H1 (cell line): Measurements from ENCODE around the gene TGFBR1. TPM values are rescaled to one million over a fixed set of nuclear protein-coding genes. Genes with fewer than 3 reads are reported as not detected.

Experiments used
- CTCF ChIP-seq, 3 experiments: IDR thresholded peaks; 1 replicate in 2 of 3; 2 replicates in 1 of 3; pipeline versions ENCODE4 v1.5.1 to v1.6.1; 2011; ENCODE audit warnings: low read length in 3 of 3, mild to moderate bottlenecking in 3 of 3, inconsistent platforms in 2 of 3, low read depth in 1 of 3, moderate library complexity in 1 of 3; ENCODE audit not compliant: insufficient read depth in 1 of 3; ENCODE audit errors: control extremely low read depth in 1 of 3
- EP300 ChIP-seq, 2 experiments: IDR thresholded peaks; 1 replicate in 1 of 2; 2 replicates in 1 of 2; pipeline ENCODE4 v1.6.1; 2011 to 2012; ENCODE audit warnings: low read depth in 2 of 2, low read length in 2 of 2, mild to moderate bottlenecking in 2 of 2, borderline replicate concordance in 1 of 2, inconsistent platforms in 1 of 2, moderate library complexity in 1 of 2
- polyA plus RNA-seq, 7 experiments: library from polyadenylated mRNA; depleted of rRNA in 3 of 7; stranded (reverse) in 5 of 7; unstranded in 2 of 7; fragments of >200 nt in 5 of 7; fragments of 200-250 nt in 2 of 7; gene quantifications; 1 replicate in 5 of 7; 2 replicates in 1 of 7; 4 replicates in 1 of 7; pipeline versions ENCODE4 v1.2.1 to v1.2.3, GENCODE V29; 2011 to 2013; ENCODE audit warnings: missing spikeins in 2 of 7, mixed read lengths in 2 of 7
- total RNA-seq: library from RNA; stranded (reverse); fragmentation: NEBNext Ultra II Directional; extraction: Animal tissue kit (Norgen Biotek cat#: 25700); gene quantifications from 2 replicates; pipeline ENCODE4 v1.2.1, GENCODE V29; 2021

Gene TGFBR1
- total and polyA plus RNA-seq, 2 of the 8 experiments (the other 6 are each of a cell fraction or from before 2014, with no cell fraction given), result 16.8 to 52.4 TPM

GRCh38 chr9:99069075-99069474, 35.8 kb upstream of the TGFBR1 start (continued):
- TF ChIP-seq CTCF (IDR thresholded peaks at IDR 0.05; ENCODE audit: control extremely low read depth in 1 of 3, insufficient read depth in 1 of 3, low read depth in 1 of 3, low read length in 3 of 3) (no peak), EP300 (IDR thresholded peaks at IDR 0.05; ENCODE audit: borderline replicate concordance in 1 of 2, low read depth in 2 of 2, low read length in 2 of 2) (no peak)
- TF ChIP-seq, all 59 proteins: peak for 0
